Heart right ventricle (tissue), 16 donors: Measurements from ENCODE around the gene CAGE1. TPM values are rescaled to one million over a fixed set of nuclear protein-coding genes. Genes with fewer than 3 reads are reported as not detected.

ENCODE experiments used
- ATAC-seq, 8 donors: fragments of 200-7000 bp; cut with Tn5 transposase; one replicate each; pipeline ENCODE4 v1.9.1; 2020; ENCODE audit warnings: mild to moderate bottlenecking in 8 of 8, moderate library complexity in 8 of 8, moderate number of reproducible peaks in 1 of 8
- DNase-seq, 2 donors: peaks; one replicate each; pipeline ENCODE4 v3.0.0-alpha.2; 2020
- H3K27ac ChIP-seq, 10 donors: fragments of 200-600 bp; sonication (generic) in 2 of 10; one replicate each; pipeline versions ENCODE4 v1.5.0 to v1.8.0; 2020 to 2022; ENCODE audit warnings: mild to moderate bottlenecking in 3 of 10
- H3K27me3 ChIP-seq, 7 donors: fragments of 200-600 bp; one replicate each; pipeline ENCODE4 v1.8.0; 2021 to 2022; ENCODE audit warnings: mild to moderate bottlenecking in 2 of 7
- H3K36me3 ChIP-seq, 9 donors: fragments of 200-600 bp; sonication (generic) in 1 of 9; one replicate each; pipeline versions ENCODE4 v1.5.0 to v1.8.0; 2020 to 2022; ENCODE audit warnings: mild to moderate bottlenecking in 2 of 9
- H3K4me1 ChIP-seq, 9 donors: fragments of 200-600 bp; sonication (generic) in 1 of 9; one replicate each; pipeline versions ENCODE4 v1.5.0 to v1.8.0; 2020 to 2022; ENCODE audit warnings: mild to moderate bottlenecking in 4 of 9
- H3K4me3 ChIP-seq, 10 donors: fragments of 200-600 bp; sonication (generic) in 2 of 10; one replicate each; pipeline versions ENCODE4 v1.5.0 to v1.8.0; 2020 to 2022; ENCODE audit warnings: mild to moderate bottlenecking in 7 of 10, moderate library complexity in 2 of 10
- H3K9me3 ChIP-seq, 11 donors: fragments of 200-600 bp in 10 of 11; sonication (generic) in 2 of 11; one replicate each; pipeline versions ENCODE4 v1.5.0 to v1.8.0; 2013 to 2022; ENCODE audit warnings: mild to moderate bottlenecking in 2 of 11, control low read depth in 1 of 11, moderate library complexity in 1 of 11
- WGBS, 2 donors: extraction: QIAGEN DNeasy Blood & Tissue Kit; methylation state at CpG; one replicate each; pipeline ENCODE4 v1.1.7; 2013; ENCODE audit warnings: inconsistent platforms in 1 of 2; 5-methylcytosine and 5-hydroxymethylcytosine counted together
- intact Hi-C, 10 donors: fragments of 100-400 bp; cut with DNase I; formaldehyde crosslinking; loops; one replicate each; pipeline versions ENCODE4 v1.11.1 to v1.14.2; 2022
- polyA plus RNA-seq, 2 donors: library from polyadenylated mRNA; stranded (reverse); fragments of 200-250 nt; gene quantifications; one replicate each; pipeline ENCODE4 v1.2.3, GENCODE V29; 2013
- total RNA-seq, 10 donors: library from RNA; stranded (reverse); fragmentation: NEBNext Ultra II Directional in 3 of 10; extraction: Animal tissue kit (Norgen Biotek cat#: 25700) in 3 of 10; gene quantifications; one replicate each; pipeline versions ENCODE4 v1.2.1 to v1.2.4, GENCODE V29; 2021 to 2023
- TF ChIP-seq, protein P1 (sequence below), 9 donors: fragments of 200-600 bp; sonication (generic) in 2 of 9; IDR thresholded peaks; one replicate each; pipeline versions ENCODE4 v1.5.0 to v1.8.0; 2021 to 2022; ENCODE audit warnings: antibody characterized with exemption in 9 of 9, mild to moderate bottlenecking in 5 of 9, moderate library complexity in 1 of 9
- donor health status: Arrhythmogenic right ventricular cardiomyopathy.
- donor health status: ischemic (EF 13 %, LVEDD 7.1; RV severe dilation, severe dysfunction).
- donor health status: healthy with polysubstance abuse.
- donor health status: DM: no; HTN: yes; CAD: no.
- donor health status: DM: no; HTN: no; CAD: no.
- donor health status: ischemic (EF 25% LVEDD 6.9; RV normal size, moderate dysfunction).
- donor health status: ischemic (EF 25% LVEDD 5.7; RV mildly dilated, moderate dysfunction).
- donor health status: healthy.
- donor health status: DM: yes; HTN: yes; CAD: no.
- donor health status: Ischemic cardiomyopathy.
- donor health status: ischemic (EF 35%, LVEDD 5.7; RV mildly dilated, moderate dysfunction).
- donor health status: nonischemic (EF 11% LVEDD 7.7; RV severe dilation, severe dysfunction).
- donor health status: DM: yes; HTN: yes; CAD: no.
- donor health status: PGD.
- donor health status: ischemic (EF 29% LVEDD 5.4; RV normal size, mild dysfunction).
- donor health status: nonischemic (EF 23%, LVEDD 6.1; RV moderate dilation, normal function).

Gene CAGE1
- total and polyA plus RNA-seq, 12 donors = 0.08 to 0.32 TPM; not detected in 10

DNA sequence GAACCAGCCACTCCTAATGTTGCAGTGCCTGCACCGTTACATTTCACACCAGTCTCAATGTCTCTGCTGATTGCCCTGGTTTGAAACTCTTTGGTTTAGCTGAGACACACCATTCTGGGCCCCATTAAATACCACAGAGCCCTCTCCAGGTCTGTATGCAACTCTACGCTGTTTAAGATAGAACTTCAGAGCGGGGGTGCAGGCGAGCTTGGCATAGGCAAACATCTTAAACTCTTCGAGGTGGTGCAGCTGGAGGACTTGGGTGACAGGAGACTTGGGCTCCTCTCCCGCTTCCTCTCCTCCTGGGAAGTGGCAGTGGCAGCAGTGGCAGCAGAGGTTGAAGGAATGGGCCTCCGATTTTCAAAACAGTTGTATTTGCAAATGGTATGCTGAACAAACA, 58.1 kb downstream of the CAGE1 start:
- DNase-seq (no peak), ATAC-seq (no peak)
- intact Hi-C loops = no loop called here
- no peaks in the 10 kb centered on the region for H3K9me3 ChIP-seq
- H3K4me3 ChIP-seq = no peak overlapping the region
- H3K36me3 ChIP-seq = no peaks in the 10 kb centered on the region
- H3K4me1 ChIP-seq = peaks cover 0 to 9% (median 0%) of the 10 kb centered on the region in 9 donors
- no peaks in the 10 kb centered on the region for H3K27me3 ChIP-seq
- 88 to 89% methylated on average over 7 of the region's 7 CpGs for WGBS, 2 donors
- H3K27ac ChIP-seq = no peak overlapping the region
- TF ChIP-seq, protein P1, sequence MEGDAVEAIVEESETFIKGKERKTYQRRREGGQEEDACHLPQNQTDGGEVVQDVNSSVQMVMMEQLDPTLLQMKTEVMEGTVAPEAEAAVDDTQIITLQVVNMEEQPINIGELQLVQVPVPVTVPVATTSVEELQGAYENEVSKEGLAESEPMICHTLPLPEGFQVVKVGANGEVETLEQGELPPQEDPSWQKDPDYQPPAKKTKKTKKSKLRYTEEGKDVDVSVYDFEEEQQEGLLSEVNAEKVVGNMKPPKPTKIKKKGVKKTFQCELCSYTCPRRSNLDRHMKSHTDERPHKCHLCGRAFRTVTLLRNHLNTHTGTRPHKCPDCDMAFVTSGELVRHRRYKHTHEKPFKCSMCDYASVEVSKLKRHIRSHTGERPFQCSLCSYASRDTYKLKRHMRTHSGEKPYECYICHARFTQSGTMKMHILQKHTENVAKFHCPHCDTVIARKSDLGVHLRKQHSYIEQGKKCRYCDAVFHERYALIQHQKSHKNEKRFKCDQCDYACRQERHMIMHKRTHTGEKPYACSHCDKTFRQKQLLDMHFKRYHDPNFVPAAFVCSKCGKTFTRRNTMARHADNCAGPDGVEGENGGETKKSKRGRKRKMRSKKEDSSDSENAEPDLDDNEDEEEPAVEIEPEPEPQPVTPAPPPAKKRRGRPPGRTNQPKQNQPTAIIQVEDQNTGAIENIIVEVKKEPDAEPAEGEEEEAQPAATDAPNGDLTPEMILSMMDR (IDR thresholded peaks at IDR 0.05) = no peak

DNA sequence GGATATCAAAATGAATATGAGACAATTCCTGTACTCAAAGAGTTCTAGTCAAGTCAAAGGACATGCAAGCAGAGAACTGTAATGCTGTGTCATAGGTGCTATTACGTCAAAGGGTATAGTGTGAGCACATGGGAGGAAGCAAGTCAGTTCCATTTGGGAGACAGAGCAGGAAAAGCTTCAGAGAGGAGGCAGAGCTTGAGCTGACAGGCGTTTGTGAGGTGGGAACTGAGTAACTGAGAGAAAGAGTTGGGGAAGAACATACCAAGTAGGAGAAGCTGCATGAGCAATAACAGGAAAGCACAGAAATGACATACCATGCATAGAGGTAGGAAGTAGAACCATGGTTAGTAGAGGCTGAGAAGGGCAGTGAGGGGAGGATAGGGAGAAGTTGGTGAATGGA, 61.3 kb downstream of the CAGE1 start:
- 42 to 52% methylated on average over 2 of the region's 2 CpGs for WGBS, 2 donors
- peaks cover 0 to 13% (median 0%) of the 10 kb centered on the region in 7 donors for H3K27me3 ChIP-seq
- no peaks in the 10 kb centered on the region for H3K36me3 ChIP-seq
- peaks cover 0 to 27% (median 0%) of the 10 kb centered on the region in 9 donors for H3K4me1 ChIP-seq
- DNase-seq (no peak), ATAC-seq (no peak)
- no peak overlapping the region for H3K4me3 ChIP-seq
- H3K9me3 ChIP-seq = no peaks in the 10 kb centered on the region
- H3K27ac ChIP-seq = peak overlapping the region in 1 of 10 donors; percentile 6
- intact Hi-C loops = loop anchor here in 1 of 10 donors (10.0 kb wide), 1 partner anchor 57 kb away; the partner anchor contains the start of genes CAGE1 and RIOK1
- TF ChIP-seq, protein P1 (IDR thresholded peaks at IDR 0.05) = no peak

DNA sequence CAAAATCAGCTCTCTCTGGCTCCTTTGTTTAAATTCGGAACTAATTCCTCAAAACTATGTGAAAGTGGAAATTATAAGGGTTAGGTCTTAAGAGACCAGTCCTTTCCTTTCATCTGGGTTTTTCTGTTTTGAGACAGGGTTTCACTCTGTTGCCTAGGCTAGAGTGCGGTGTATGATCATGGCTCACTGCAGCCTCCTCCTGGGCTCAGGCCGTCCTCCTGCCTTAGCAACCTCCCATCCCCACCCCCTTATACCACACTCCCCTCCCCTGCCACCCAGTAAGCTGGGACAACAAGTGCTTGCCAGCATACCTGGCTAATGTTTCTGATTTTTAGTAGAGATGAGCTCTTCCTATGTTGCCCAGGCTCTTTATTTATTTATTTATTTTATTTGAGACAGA, 63.8 kb downstream of the CAGE1 start:
- no peaks in the 10 kb centered on the region for H3K9me3 ChIP-seq
- TF ChIP-seq, protein P1 (IDR thresholded peaks at IDR 0.05) = no peak
- ATAC-seq (no peak), DNase-seq (no peak)
- peak overlapping the region in 1 of 10 donors; percentile 20 for H3K27ac ChIP-seq
- H3K4me1 ChIP-seq = peaks cover 0 to 27% (median 0%) of the 10 kb centered on the region in 9 donors
- WGBS, 2 donors = 80 to 85% methylated on average over 3 of the region's 3 CpGs
- no peaks in the 10 kb centered on the region for H3K36me3 ChIP-seq
- intact Hi-C loops = loop anchor here in 1 of 10 donors (10.0 kb wide), 1 partner anchor 59 kb away; the partner anchor contains the start of genes CAGE1 and RIOK1
- H3K4me3 ChIP-seq = no peak overlapping the region
- H3K27me3 ChIP-seq = peaks cover 0 to 13% (median 0%) of the 10 kb centered on the region in 7 donors

DNA sequence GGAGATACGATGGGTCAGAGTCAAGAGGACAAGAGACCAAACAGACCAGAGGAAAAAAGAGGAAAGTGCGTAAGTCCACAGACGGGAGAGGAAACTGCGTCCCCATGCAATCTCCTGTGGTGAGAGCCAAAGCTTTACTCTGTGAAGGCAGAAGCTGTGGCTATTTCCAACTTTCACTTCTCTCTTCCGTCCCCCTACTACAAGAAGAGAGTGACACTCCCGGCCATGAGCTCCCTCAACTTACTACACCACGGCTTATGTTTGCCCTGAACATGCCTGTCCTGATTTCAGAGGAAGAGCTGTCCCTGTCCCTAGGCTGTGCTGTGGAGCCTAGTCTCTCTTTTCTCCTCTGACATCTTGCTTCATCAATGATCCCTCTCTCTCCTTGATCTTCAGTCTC, 65.0 kb downstream of the CAGE1 start:
- TF ChIP-seq, protein P1 (IDR thresholded peaks at IDR 0.05) = no peak
- Histone ChIP-seq H3K27ac (peak overlapping the region in 2 of 10 donors; percentile 21 to 77), H3K36me3 (no peaks in the 10 kb centered on the region), H3K9me3 (no peaks in the 10 kb centered on the region), H3K27me3 (peaks cover 0 to 13% (median 0%) of the 10 kb centered on the region in 7 donors), H3K4me3 (no peak overlapping the region), H3K4me1 (peaks cover 0 to 27% (median 0%) of the 10 kb centered on the region in 9 donors)
- 66 to 69% methylated on average over 7 of the region's 7 CpGs for WGBS, 2 donors
- intact Hi-C loops = loop anchor here in 1 of 10 donors (10.0 kb wide), 1 partner anchor 60 kb away; the partner anchor contains the start of genes CAGE1 and RIOK1
- ATAC-seq (peak in 7 of 8 donors; percentile 55 to 88 (median 69)), DNase-seq (peak in 1 of 2 donors; percentile 22)
